Muscle layer of duodenum (tissue), 2 donors: ENCODE measurements around the gene TBCD.

ENCODE experiments used
- H3K27ac ChIP-seq: one replicate; pipeline ENCODE4 v1.7.0; 2013; ENCODE audit warnings: mild to moderate bottlenecking, low read length
- H3K27me3 ChIP-seq: one replicate; pipeline ENCODE4 v1.7.0; 2013; ENCODE audit warnings: low read depth, mild to moderate bottlenecking, control low read depth, low read length
- H3K36me3 ChIP-seq, 2 donors: one replicate each; pipeline ENCODE4 v1.7.0; 2013; ENCODE audit warnings: low read length in 2 of 2, control low read depth in 1 of 2, mild to moderate bottlenecking in 1 of 2; ENCODE audit not compliant: insufficient read depth in 2 of 2, control insufficient read depth in 1 of 2
- H3K4me1 ChIP-seq, 2 donors: one replicate each; pipeline ENCODE4 v1.7.0; 2013; ENCODE audit warnings: low read length in 2 of 2, mild to moderate bottlenecking in 2 of 2, control low read depth in 1 of 2, moderate library complexity in 1 of 2; ENCODE audit not compliant: insufficient read depth in 2 of 2, control insufficient read depth in 1 of 2
- H3K4me3 ChIP-seq, 2 donors: one replicate each; pipeline ENCODE4 v1.7.0; 2013; ENCODE audit warnings: low read length in 2 of 2, low read depth in 1 of 2, mild to moderate bottlenecking in 1 of 2
- H3K9me3 ChIP-seq, 2 donors: one replicate each; pipeline ENCODE4 v1.7.0; 2013; ENCODE audit warnings: low read length in 2 of 2, control low read depth in 1 of 2, mild to moderate bottlenecking in 1 of 2; ENCODE audit not compliant: control insufficient read depth in 1 of 2
- donor health status: healthy.

TBCD gene

DNA sequence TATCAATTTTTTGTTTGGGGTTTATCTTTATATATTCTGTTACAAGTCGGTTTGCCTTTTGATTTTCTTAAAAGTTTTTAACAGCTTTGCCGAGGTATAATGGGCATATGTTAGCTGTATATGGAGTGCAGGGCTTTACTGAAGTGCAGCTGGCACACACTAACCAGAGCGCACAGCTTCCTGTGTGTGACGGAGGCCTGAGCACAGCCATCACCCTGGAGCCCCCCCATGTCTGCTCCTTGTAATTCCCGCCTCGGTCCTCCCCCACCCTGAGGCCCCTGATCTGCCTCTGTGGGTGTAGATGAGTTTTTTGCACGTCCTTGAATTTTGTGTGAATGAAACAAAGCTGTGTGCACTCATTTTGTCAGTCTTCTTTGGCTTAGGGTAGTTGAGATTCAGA is 148.1 kb downstream of the TBCD start:
- Histone ChIP-seq H3K4me1 (no peaks in the 10 kb centered on the region), H3K9me3 (no peaks in the 10 kb centered on the region), H3K27ac (no peak overlapping the region), H3K36me3 (peaks cover 12 to 57% of the 10 kb centered on the region in 2 donors), H3K4me3 (no peak overlapping the region), H3K27me3 (no peaks in the 10 kb centered on the region)

DNA sequence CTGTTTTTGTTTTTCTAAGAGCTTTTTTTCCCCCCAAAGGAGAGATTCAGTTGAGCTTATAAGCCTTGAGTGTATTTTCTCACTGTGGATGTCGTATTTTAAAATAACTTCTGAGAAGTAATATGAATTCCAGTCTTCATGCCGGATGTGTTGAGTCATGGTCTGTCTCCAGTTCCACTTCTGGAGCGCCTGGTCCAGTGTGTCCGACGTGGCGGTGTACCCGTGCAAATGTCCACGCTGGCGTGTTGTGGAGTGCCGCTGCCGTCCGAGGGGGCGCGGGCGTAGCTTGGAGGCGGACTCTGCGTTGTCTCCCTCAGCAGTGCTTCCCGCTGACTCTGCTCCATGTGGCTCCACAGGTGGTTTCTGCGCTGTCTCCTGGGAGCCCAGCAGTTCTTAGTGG is 148.9 kb downstream of the TBCD start:
- Histone ChIP-seq H3K4me1 (no peaks in the 10 kb centered on the region), H3K36me3 (peaks cover 13 to 54% of the 10 kb centered on the region in 2 donors), H3K4me3 (no peak overlapping the region), H3K27me3 (no peaks in the 10 kb centered on the region), H3K9me3 (no peaks in the 10 kb centered on the region), H3K27ac (no peak overlapping the region)

DNA sequence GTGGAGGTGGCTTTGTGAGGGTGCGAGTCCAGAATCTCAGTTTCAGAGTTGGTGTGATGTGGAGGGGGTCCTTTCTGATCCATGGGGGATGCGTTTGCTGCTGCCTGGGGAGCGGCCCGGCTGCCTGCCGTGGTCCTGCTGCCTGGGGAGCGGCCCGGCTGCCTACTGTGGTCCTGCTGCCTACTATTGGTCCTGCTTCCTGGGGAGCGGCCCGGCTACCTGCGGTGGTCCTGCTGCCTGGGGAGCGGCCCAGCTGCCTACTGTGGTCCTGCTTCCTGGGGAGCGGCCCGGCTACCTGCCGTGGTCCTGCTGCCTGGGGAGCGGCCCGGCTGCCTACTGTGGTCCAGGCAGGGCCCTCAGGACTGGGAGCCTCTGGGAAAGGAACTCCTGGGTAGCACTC is 149.5 kb downstream of the TBCD start:
- no peaks in the 10 kb centered on the region for H3K4me1 ChIP-seq
- no peak overlapping the region for H3K4me3 ChIP-seq
- H3K9me3 ChIP-seq: no peaks in the 10 kb centered on the region
- H3K27ac ChIP-seq: no peak overlapping the region
- H3K36me3 ChIP-seq: peaks cover 16 to 56% of the 10 kb centered on the region in 2 donors
- H3K27me3 ChIP-seq: no peaks in the 10 kb centered on the region

DNA sequence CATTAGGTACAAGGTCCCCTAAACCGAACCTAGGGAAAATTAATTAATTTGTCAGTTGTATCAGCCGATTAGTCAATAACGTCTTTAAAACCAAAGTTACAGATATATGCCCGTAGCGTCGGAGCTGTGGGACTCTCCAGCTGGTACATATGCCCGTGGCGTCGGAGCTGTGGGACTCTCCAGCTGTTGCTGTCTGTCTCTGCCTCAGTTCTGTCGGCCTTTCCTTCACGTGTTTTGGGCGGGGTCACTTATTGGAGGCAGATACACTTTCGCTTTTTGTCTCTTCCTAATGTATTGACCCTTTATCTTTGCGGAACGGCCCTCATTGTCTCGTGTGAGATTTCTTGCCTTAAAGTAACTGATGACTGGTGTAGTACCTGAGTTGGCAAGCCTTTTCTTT is 150.0 kb downstream of the TBCD start:
- Histone ChIP-seq H3K4me3 (no peak overlapping the region), H3K4me1 (no peaks in the 10 kb centered on the region), H3K9me3 (no peaks in the 10 kb centered on the region), H3K27me3 (no peaks in the 10 kb centered on the region), H3K36me3 (peaks cover 16 to 56% of the 10 kb centered on the region in 2 donors), H3K27ac (no peak overlapping the region)

DNA sequence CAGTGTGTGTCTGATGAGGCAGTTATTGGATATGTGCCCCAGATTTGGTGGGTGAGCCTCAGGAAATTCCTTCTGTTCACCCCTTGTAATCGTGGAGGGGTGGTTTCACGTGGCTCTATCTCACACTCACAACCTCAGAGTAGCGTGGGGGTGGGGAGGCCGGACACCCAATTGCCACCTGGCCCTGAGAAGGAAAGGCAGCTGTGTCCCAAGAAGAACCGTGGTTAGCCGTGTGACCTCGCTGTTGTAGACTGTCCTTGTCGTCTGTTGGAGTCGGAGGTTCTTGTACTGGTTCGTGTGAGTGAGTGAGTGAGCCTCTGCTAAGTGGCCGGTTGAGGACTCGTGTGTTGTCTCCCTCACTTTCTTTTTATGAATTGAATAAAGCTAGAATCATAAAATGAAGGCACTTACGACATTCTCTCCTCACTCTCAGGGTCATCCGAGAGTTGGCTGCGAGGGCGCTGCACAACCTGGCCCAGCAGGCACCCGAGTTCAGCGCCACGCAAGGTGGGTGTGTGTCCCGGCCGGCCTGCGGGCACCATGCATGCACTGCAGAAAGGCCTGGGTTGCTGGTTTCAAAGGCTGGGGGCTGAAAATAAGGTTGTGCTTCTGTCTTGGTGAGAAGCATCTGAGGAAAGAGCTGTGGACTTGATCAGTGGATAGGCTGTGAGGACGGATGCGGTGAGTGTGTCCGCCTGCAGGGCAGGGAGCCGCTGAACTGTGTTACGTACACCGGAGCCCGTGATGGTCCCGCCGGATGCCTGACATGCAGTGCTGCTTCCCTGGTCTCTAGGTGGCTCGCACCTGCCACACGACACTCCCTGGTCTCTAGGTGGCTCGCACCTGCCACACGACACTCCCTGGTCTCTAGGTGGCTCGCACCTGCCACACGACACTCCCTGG is 151.4 kb downstream of the TBCD start:
- Histone ChIP-seq H3K27ac (no peak overlapping the region), H3K9me3 (no peaks in the 10 kb centered on the region), H3K27me3 (no peaks in the 10 kb centered on the region), H3K4me3 (no peak overlapping the region), H3K36me3 (peaks cover 16 to 65% of the 10 kb centered on the region in 2 donors), H3K4me1 (no peaks in the 10 kb centered on the region)

DNA sequence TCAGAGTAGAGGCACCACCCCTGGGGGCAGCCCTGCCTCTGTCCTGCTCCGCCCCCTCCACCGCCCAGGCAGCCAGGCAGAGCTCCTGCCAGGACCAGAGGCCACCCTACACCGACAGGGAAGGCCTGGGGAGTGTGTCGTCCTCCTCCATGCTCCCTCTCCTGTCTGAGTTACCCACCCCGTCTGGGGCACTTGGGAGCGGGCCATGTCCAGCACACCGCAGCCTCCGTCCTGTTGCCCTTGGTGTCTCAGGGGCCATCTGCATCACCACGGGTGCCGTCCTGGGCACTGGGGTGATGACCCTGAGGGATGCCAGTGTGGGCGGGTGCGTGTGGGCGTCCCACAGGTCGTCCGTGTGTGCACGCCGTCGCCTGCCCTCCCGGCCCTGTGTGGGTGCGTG is 153.3 kb downstream of the TBCD start:
- Histone ChIP-seq H3K9me3 (no peaks in the 10 kb centered on the region), H3K36me3 (peaks cover 9 to 59% of the 10 kb centered on the region in 2 donors), H3K4me3 (no peak overlapping the region), H3K27me3 (no peaks in the 10 kb centered on the region), H3K27ac (no peak overlapping the region), H3K4me1 (no peaks in the 10 kb centered on the region)

DNA sequence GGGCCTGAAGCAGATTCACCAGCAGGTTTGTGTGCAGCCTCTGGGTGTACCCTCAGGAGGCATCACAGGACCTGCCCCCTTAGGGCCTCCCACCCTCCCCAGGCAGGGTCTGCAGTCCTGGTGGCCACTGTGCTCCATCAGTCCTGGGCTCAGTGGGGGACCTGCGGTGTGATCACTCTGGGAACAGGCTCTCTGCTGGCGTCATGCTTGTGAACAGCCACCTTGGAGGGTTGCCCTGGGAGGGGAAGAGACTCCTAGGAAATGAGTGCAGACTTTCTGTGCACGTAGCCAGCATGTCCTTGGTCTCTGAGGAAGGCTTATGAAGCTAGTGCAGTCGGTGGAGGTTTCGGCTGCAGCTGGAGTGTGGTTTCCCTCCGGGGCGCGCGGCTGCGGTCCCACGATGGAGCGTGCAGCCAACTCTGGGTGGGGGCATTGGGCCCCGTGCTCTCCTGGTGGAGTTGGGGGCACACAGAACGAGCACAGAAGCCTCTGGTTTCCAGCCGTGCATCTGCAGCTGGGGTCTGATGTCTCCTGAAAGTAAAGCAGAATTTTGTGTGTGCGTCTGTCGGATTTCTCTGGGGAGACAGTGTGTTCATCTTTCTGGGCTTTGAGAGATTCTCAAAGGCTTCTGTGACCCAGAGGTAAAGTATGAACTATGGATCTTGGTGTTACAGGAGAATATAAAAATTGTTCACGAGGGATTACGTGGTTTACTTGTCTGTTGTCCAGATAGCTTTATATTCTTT is 156.1 kb downstream of the TBCD start:
- Histone ChIP-seq H3K27ac (no peak overlapping the region), H3K4me3 (no peak overlapping the region), H3K27me3 (no peaks in the 10 kb centered on the region), H3K4me1 (no peaks in the 10 kb centered on the region), H3K9me3 (no peaks in the 10 kb centered on the region), H3K36me3 (peaks cover 9 to 50% of the 10 kb centered on the region in 2 donors)

DNA sequence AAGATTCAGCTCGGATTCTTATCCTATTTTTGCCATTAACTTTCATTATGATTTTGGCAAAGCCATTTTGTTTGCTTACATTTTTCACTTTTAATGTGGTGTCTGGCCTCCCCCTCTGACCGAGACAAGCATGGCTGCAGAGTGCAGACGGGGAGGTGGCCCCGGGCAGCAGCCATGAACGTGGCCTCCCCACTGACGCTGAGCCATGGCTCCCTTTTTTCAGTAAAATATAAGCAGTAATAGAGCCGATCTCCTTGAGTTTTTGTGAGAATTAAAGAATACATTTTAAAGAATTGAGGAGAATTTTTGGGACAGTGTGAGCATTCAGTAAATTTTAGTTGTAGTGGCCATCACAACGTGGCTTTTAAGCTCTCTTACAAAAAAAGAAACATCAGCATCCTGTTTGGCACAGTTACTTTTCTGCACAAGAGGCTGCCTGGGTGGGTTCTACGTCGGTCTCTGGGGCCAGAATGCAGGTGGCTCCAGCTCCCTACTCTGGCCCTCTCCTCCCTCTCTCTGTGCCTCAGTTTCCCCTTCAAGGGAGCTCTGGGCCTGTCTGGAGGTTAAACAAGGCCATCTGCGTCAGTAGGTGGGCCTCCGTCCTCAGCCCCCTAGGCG is 156.8 kb downstream of the TBCD start:
- Histone ChIP-seq H3K36me3 (peaks cover 9 to 43% of the 10 kb centered on the region in 2 donors), H3K27ac (no peak overlapping the region), H3K9me3 (no peaks in the 10 kb centered on the region), H3K4me3 (no peak overlapping the region), H3K4me1 (no peaks in the 10 kb centered on the region), H3K27me3 (no peaks in the 10 kb centered on the region)

DNA sequence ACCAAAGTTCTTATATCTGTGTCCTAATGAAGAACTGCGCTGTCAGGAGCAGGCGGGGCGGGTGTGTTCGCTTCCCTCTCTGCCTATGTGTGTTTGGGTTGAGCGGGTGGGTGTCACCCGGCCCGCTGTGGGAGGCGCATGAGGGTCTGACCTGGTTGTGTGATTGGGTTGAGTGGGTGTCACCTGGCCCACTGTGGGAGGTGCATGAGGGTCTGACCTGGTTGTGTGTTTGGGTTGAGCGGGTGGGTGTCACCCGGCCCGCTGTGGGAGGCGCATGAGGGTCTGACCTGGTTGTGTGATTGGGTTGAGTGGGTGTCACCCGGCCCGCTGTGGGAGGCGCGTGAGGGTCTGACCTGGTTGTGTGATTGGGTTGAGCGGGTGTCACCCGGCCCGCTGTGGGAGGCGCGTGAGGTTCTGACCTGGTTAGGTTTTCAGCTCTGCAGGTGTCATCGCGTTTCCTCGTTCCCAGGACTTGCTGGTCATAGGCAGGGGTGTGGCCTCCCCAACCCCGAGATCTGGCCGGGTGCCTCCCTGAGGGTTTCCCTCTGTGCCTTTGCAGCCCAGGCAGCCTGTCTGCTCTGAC is 157.5 kb downstream of the TBCD start:
- no peak overlapping the region for H3K4me3 ChIP-seq
- H3K36me3 ChIP-seq: peaks cover 7 to 37% of the 10 kb centered on the region in 2 donors
- H3K27me3 ChIP-seq: no peaks in the 10 kb centered on the region
- H3K9me3 ChIP-seq: no peaks in the 10 kb centered on the region
- H3K27ac ChIP-seq: no peak overlapping the region
- no peaks in the 10 kb centered on the region for H3K4me1 ChIP-seq

DNA sequence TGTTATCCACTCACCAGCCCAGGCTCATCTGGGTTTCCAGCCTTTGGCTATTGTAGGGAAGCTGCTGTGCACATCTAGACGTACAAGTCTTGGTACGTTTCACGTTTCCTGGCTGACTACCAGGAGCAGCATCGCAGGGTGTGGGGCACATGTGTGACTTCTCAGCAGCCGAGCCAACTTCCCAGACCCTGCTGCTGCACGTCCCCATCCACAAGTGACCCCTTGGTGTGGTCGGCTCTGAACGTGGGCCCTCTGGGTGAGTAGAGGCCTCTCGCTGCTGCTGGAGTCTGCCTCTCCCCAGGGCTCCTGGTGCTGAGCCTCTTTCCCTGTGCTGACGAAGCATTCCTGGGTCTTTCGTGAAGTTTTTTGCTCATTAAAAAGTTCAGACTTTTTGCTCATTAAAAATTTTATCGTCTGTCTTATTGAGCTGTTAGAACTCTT is 158.2 kb downstream of the TBCD start:
- H3K27ac ChIP-seq: no peak overlapping the region
- H3K4me1 ChIP-seq: no peaks in the 10 kb centered on the region
- H3K27me3 ChIP-seq: no peaks in the 10 kb centered on the region
- H3K9me3 ChIP-seq: no peaks in the 10 kb centered on the region
- no peak overlapping the region for H3K4me3 ChIP-seq
- peaks cover 5 to 32% of the 10 kb centered on the region in 2 donors for H3K36me3 ChIP-seq

DNA sequence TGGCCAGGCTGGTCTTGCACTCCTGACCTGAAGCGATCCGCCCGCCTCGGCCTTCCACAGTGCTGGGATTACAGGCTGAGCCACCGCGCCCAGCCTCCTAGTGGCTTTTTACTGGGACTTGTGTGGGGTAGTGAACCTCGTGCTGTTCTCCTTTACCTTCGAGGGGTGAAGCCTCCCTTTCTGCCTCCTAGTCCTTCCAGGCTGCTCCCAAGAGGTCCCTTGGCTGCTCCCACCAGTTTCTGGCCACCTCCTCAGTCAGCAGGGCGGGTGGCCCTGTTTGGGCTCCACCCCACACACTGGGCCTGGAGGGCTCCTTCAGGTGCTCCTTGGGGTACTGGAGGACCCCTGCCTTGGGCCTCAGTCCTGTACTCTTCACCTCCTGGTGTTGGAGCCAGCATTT is 158.9 kb downstream of the TBCD start:
- Histone ChIP-seq H3K9me3 (no peaks in the 10 kb centered on the region), H3K36me3 (peaks cover 3 to 34% of the 10 kb centered on the region in 2 donors), H3K27ac (no peak overlapping the region), H3K27me3 (no peaks in the 10 kb centered on the region), H3K4me1 (no peaks in the 10 kb centered on the region), H3K4me3 (no peak overlapping the region)
